ENCODE data around the gene PAQR8. TPM values are rescaled to one million over a fixed set of nuclear protein-coding genes. Genes with fewer than 3 reads are reported as not detected.
A peak's percentile ranks its signal among the peaks of the same experiment; 100 is the strongest.

The PAQR8 gene
- total and polyA plus RNA-seq, 2 donors (not counting 1 experiment from before 2014, with no cell fraction given), result 2.3 to 8.5 TPM

DNA sequence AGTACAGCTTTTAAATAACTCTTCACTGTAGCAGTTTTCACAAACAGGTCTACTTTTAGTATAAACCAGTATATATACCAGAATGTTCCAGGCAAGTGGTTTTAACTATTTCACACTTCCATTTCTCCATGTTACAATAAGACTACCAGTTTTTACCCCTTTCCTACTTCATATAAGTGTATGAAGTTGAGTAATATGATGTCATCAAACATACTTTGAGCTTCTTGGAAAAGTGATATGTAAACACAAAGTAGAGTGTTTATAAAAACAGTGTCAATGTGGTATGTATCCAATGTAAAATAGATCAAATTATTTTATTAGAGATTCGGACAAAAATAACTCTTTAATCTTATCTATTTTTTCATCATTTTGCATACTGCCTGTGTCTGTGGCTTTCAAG lies 2.5 kb upstream of the PAQR8 start:
- Mint-ChIP-seq H3K27ac (no peak overlapping the region), H3K4me3 (no peak overlapping the region)
- POLR2A ChIA-PET, result no interaction called here

DNA sequence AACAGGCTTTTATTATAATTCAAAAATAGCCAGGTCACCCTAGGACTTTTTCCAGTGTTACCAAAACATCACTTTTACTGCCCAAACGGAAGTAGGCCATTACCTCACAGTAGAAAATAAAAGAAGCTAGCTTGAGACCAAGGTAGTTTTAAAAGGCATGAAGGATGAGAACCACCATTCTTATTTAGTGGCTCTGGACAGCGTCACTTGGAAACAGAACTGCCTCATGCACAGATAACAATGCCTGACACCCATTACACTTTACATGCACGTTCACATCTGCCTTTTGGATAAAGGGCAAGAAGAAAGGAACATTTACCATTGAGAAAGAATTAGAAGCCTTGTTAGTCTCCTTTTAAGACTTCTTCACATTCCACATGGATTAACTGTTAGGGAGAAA lies 1.9 kb upstream of the PAQR8 start:
- Histone ChIP-seq H2AFZ (ENCODE audit: insufficient read depth, low read depth, low read length, poor library complexity, severe bottlenecking) (no peak overlapping the region), H4K20me1 (ENCODE audit: control insufficient read depth, insufficient read depth, low read length, poor library complexity, severe bottlenecking) (peaks cover 9% of the 10 kb centered on the region), H3K4me1 (ENCODE audit: control insufficient read depth in 2 of 2, insufficient read depth in 2 of 2, low read length in 2 of 2) (peaks cover 14 to 17% of the 10 kb centered on the region in 2 donors), H3K9ac (ENCODE audit: low read length) (no peak overlapping the region), H3K36me3 (replicated peaks in 1 of 2; ENCODE audit: control extremely low read depth in 1 of 2, control insufficient read depth in 1 of 2, extremely low read depth in 1 of 2, insufficient read depth in 2 of 2, low read length in 1 of 2) (no peaks in the 10 kb centered on the region), H3K27ac (ENCODE audit: low read length in 2 of 2) (no peak overlapping the region), H3K4me2 (replicated peaks; ENCODE audit: low read depth, low read length, poor library complexity, severe bottlenecking) (no peak overlapping the region), H3K27me3 (replicated peaks in 1 of 4; ENCODE audit: control extremely low read depth in 1 of 4, control insufficient read depth in 3 of 4, insufficient read depth in 4 of 4, low read length in 3 of 4) (no peaks in the 10 kb centered on the region), H3K9me3 (ENCODE audit: control extremely low read depth in 1 of 3, control insufficient read depth in 2 of 3, insufficient read depth in 1 of 3, low read length in 2 of 3) (no peaks in the 10 kb centered on the region), H3K79me2 (ENCODE audit: control insufficient read depth, insufficient read depth, low read length) (peaks cover 27% of the 10 kb centered on the region), H3K4me3 (ENCODE audit: control extremely low read depth in 1 of 5, extremely low read depth in 1 of 5, insufficient read depth in 1 of 5, low read depth in 2 of 5, low read length in 4 of 5) (no peak overlapping the region)
- TF ChIP-seq EZH2 (IDR thresholded peaks at IDR 0.05; ENCODE audit: borderline replicate concordance, insufficient read depth, low read depth, low read length, poor library complexity, severe bottlenecking) (no peak), CTCF (IDR thresholded peaks at IDR 0.05) (no peak)
- ChIA-PET CTCF (interaction anchor here (0.5 to 0.9 kb wide), 3 partner anchors 74 to 292 kb away, joined by 3 to 5 read pairs (median 3); partner anchors contain the start of gene MCM3), POLR2A (no interaction called here)
- peak overlapping the region; percentile 21 for H3K27ac Mint-ChIP-seq
- no peaks in the 10 kb centered on the region for H3K9me3 Mint-ChIP-seq (ENCODE audit: insufficient read depth)
- WGBS (ENCODE audit: insufficient coverage), result no CpG with 5 or more reads among the region's 3 CpGs
- peaks cover 24% of the 10 kb centered on the region for H3K4me1 Mint-ChIP-seq
- H3K27me3 Mint-ChIP-seq, result no peaks in the 10 kb centered on the region
- peak overlapping the region; percentile 44 for H3K4me3 Mint-ChIP-seq
- intact Hi-C loops (cut with micrococcal nuclease), result loop anchor here (5.0 kb wide), 1 partner anchor 137 kb away; no protein-coding TSS in a partner anchor
- ATAC-seq (ENCODE audit: low read depth) (no peak), DNase-seq (no peak)

More for the DNA sequence above, 2.5 kb upstream of the PAQR8 start:
- Histone ChIP-seq H3K9ac (ENCODE audit: low read length) (no peak overlapping the region), H3K4me3 (ENCODE audit: control extremely low read depth in 1 of 5, extremely low read depth in 1 of 5, insufficient read depth in 1 of 5, low read depth in 2 of 5, low read length in 4 of 5) (no peak overlapping the region), H2AFZ (ENCODE audit: insufficient read depth, low read depth, low read length, poor library complexity, severe bottlenecking) (no peak overlapping the region), H3K4me1 (ENCODE audit: control insufficient read depth in 2 of 2, insufficient read depth in 2 of 2, low read length in 2 of 2) (peaks cover 14 to 17% of the 10 kb centered on the region in 2 donors), H3K9me3 (ENCODE audit: control extremely low read depth in 1 of 3, control insufficient read depth in 2 of 3, insufficient read depth in 1 of 3, low read length in 2 of 3) (no peaks in the 10 kb centered on the region), H3K36me3 (replicated peaks in 1 of 2; ENCODE audit: control extremely low read depth in 1 of 2, control insufficient read depth in 1 of 2, extremely low read depth in 1 of 2, insufficient read depth in 2 of 2, low read length in 1 of 2) (no peaks in the 10 kb centered on the region), H3K4me2 (replicated peaks; ENCODE audit: low read depth, low read length, poor library complexity, severe bottlenecking) (no peak overlapping the region), H4K20me1 (ENCODE audit: control insufficient read depth, insufficient read depth, low read length, poor library complexity, severe bottlenecking) (peaks cover 5% of the 10 kb centered on the region), H3K79me2 (ENCODE audit: control insufficient read depth, insufficient read depth, low read length) (peaks cover 22% of the 10 kb centered on the region), H3K27me3 (replicated peaks in 1 of 4; ENCODE audit: control extremely low read depth in 1 of 4, control insufficient read depth in 3 of 4, insufficient read depth in 4 of 4, low read length in 3 of 4) (no peaks in the 10 kb centered on the region), H3K27ac (ENCODE audit: low read length in 2 of 2) (no peak overlapping the region)
- CTCF ChIA-PET, result interaction anchor here (1.4 kb wide), 1 partner anchor 73 kb away, joined by 3 read pairs; no protein-coding TSS in a partner anchor
- H3K9me3 Mint-ChIP-seq (ENCODE audit: insufficient read depth), result no peaks in the 10 kb centered on the region
- TF ChIP-seq CTCF (IDR thresholded peaks at IDR 0.05) (no peak), EZH2 (IDR thresholded peaks at IDR 0.05; ENCODE audit: borderline replicate concordance, insufficient read depth, low read depth, low read length, poor library complexity, severe bottlenecking) (no peak)
- DNase-seq (no peak), ATAC-seq (ENCODE audit: low read depth) (no peak)
- H3K4me1 Mint-ChIP-seq, result peaks cover 23% of the 10 kb centered on the region
- no CpG with 5 or more reads among the region's 1 CpG for WGBS (ENCODE audit: insufficient coverage)
- intact Hi-C loops (cut with micrococcal nuclease), result no loop called here
- no peaks in the 10 kb centered on the region for H3K27me3 Mint-ChIP-seq
